Esophagus muscularis mucosa (tissue), 4 donors: ENCODE results near the gene PRR29. TPM values are rescaled to one million over a fixed set of nuclear protein-coding genes. Genes with fewer than 3 reads are reported as not detected.
"Not testable (repeated sequence)": the region's sequence is repeated elsewhere in the genome, so short reads cannot be mapped to it uniquely, and the experiment has no call there.

Source experiments
- DNase-seq: peaks from one replicate; pipeline ENCODE4 v3.0.0-alpha.2; 2017; ENCODE audit errors: extremely low spot score
- H3K27ac ChIP-seq, 4 donors: fragments of 200-600 bp; sonication (generic); replicated peaks in 1 of 4; 1 replicate in 3 of 4; 2 replicates in 1 of 4; pipeline ENCODE4 v1.5.1; 2016 to 2019; ENCODE audit warnings: mild to moderate bottlenecking in 1 of 4
- H3K27me3 ChIP-seq, 4 donors: fragments of 200-600 bp; sonication (generic); one replicate each; pipeline versions ENCODE4 v1.5.1 to v1.6.0; 2016 to 2019
- H3K36me3 ChIP-seq, 4 donors: fragments of 200-600 bp; sonication (generic); one replicate each; pipeline ENCODE4 v1.5.1; 2016 to 2019
- H3K4me1 ChIP-seq, 4 donors: fragments of 200-600 bp; sonication (generic); one replicate each; pipeline ENCODE4 v1.5.1; 2016 to 2019
- H3K4me3 ChIP-seq, 4 donors: fragments of 200-600 bp; sonication (generic); 1 replicate in 2 of 4; 2 replicates in 2 of 4; pipeline ENCODE4 v1.5.1; 2016 to 2019; ENCODE audit warnings: mild to moderate bottlenecking in 4 of 4, moderate library complexity in 1 of 4
- H3K9me3 ChIP-seq, 4 donors: fragments of 200-600 bp; sonication (generic); 1 replicate in 3 of 4; 2 replicates in 1 of 4; pipeline ENCODE4 v1.5.1; 2016 to 2019
- CTCF ChIP-seq, 3 experiments: fragments of 200-600 bp in 2 of 3; fragments of 450-650 bp in 1 of 3; sonication (generic) in 2 of 3; IDR thresholded peaks; one replicate each; pipeline ENCODE4 v1.5.1; 2017 to 2019; ENCODE audit warnings: antibody characterized with exemption in 3 of 3, mild to moderate bottlenecking in 2 of 3, moderate library complexity in 1 of 3
- EP300 ChIP-seq: sonication (generic); formaldehyde crosslinking; IDR thresholded peaks from one replicate; pipeline ENCODE4 v1.6.1; 2017; ENCODE audit warnings: antibody characterized with exemption
- POLR2A ChIP-seq: fragments of 450-650 bp; IDR thresholded peaks from one replicate; pipeline ENCODE4 v1.6.1; 2017; ENCODE audit warnings: antibody characterized with exemption, moderate library complexity, mild to moderate bottlenecking, low read depth
- POLR2AphosphoS5 ChIP-seq, 2 donors: sonication (generic); formaldehyde crosslinking; IDR thresholded peaks; one replicate each; pipeline ENCODE4 v1.6.1; 2017; ENCODE audit warnings: antibody characterized with exemption in 2 of 2
- WGBS: methylation state at CpG from one replicate; pipeline ENCODE4 v1.1.5; 2018; 5-methylcytosine and 5-hydroxymethylcytosine counted together
- intact Hi-C: fragments of 100-400 bp; cut with DNase I; formaldehyde crosslinking; loops from one replicate; pipeline ENCODE4 v1.15.1; 2023
- total RNA-seq, 4 donors: library from RNA; depleted of rRNA; stranded (reverse); fragments of >200 nt; gene quantifications; one replicate each; pipeline versions ENCODE4 v1.1.0 to v1.2.1, GENCODE V29; 2016

PRR29 gene
- total RNA-seq, 4 donors from 2014 or later, result 0.23 to 0.42 (median 0.39) TPM; not detected in 1

- H3K27ac ChIP-seq, result peak overlapping the region; percentile 19 to 71 (median 64)
Observed at GRCh38 chr17:64006361-64007088, 8.4 kb downstream of the PRR29 start.

GRCh38 chr17:64007089-64007837 is 9.1 kb downstream of the PRR29 start:
- DNase-seq, H3K9me3 ChIP-seq, H3K4me3 ChIP-seq, intact Hi-C loops: not testable (repeated sequence)
- 90% methylated on average over 5 of the region's 5 CpGs for WGBS
- Histone ChIP-seq H3K27me3 (peaks cover 0 to 13% (median 0%) of the 10 kb centered on the region in 4 donors), H3K4me1 (peaks cover 28 to 43% (median 35%) of the 10 kb centered on the region in 4 donors), H3K27ac (peak overlapping the region in 3 of 4 donors; percentile 11 to 46 (median 28)), H3K36me3 (peaks cover 0 to 28% (median 5%) of the 10 kb centered on the region in 4 donors)

More at GRCh38 chr17:64006361-64007088, 8.4 kb downstream of the PRR29 start:
- 82% methylated on average over 10 of the region's 13 CpGs for WGBS
- Histone ChIP-seq H3K4me3 (peak overlapping the region; percentile 24 to 42 (median 28)), H3K36me3 (peaks cover 0 to 28% (median 5%) of the 10 kb centered on the region in 4 donors), H3K27me3 (peaks cover 0 to 20% (median 0%) of the 10 kb centered on the region in 4 donors), H3K4me1 (peaks cover 35 to 43% (median 37%) of the 10 kb centered on the region in 4 donors), H3K9me3 (no peaks in the 10 kb centered on the region)
- no peak for TF ChIP-seq EP300
- TF ChIP-seq POLR2AphosphoS5 (IDR thresholded peaks at IDR 0.05), result peak; percentile 67 to 81
- intact Hi-C loops, result no loop called here
- no peak for DNase-seq

GRCh38 chr17:64007838-64008282 is 9.7 kb downstream of the PRR29 start:
- H3K27me3 ChIP-seq, result peaks cover 0 to 9% (median 0%) of the 10 kb centered on the region in 4 donors
- H3K27ac ChIP-seq, result peak overlapping the region in 2 of 4 donors; percentile 28 to 46
- intact Hi-C loops, result no loop called here
- peaks cover 0 to 23% (median 5%) of the 10 kb centered on the region in 4 donors for H3K36me3 ChIP-seq
- no peak for DNase-seq
- no peaks in the 10 kb centered on the region for H3K9me3 ChIP-seq
- H3K4me3 ChIP-seq, result no peak overlapping the region
- TF ChIP-seq EP300 (no peak), POLR2A (no peak), POLR2AphosphoS5 (IDR thresholded peaks at IDR 0.05) (peak in 1 of 2 donors; percentile 41), CTCF (IDR thresholded peaks at IDR 0.05) (no peak)
- 56% methylated on average over 5 of the region's 5 CpGs for WGBS
- peaks cover 26 to 43% (median 32%) of the 10 kb centered on the region in 4 donors for H3K4me1 ChIP-seq

GRCh38 chr17:64008346-64008745 is 10.2 kb downstream of the PRR29 start:
- Histone ChIP-seq H3K36me3 (peaks cover 0 to 18% (median 3%) of the 10 kb centered on the region in 4 donors), H3K4me3 (no peak overlapping the region), H3K27ac (peak overlapping the region in 3 of 4 donors; percentile 6 to 34 (median 33)), H3K27me3 (peaks cover 0 to 10% (median 0%) of the 10 kb centered on the region in 4 donors), H3K4me1 (peaks cover 26 to 43% (median 32%) of the 10 kb centered on the region in 4 donors), H3K9me3 (no peaks in the 10 kb centered on the region)
- 82% methylated on average over 5 of the region's 5 CpGs for WGBS
- intact Hi-C loops, result no loop called here
- no peak for DNase-seq
- TF ChIP-seq POLR2AphosphoS5 (IDR thresholded peaks at IDR 0.05), result no peak
- TF ChIP-seq CTCF (IDR thresholded peaks at IDR 0.05), result no peak
- TF ChIP-seq EP300, result no peak
- no peak for TF ChIP-seq POLR2A

- H3K9me3 ChIP-seq, result no peaks in the 10 kb centered on the region
- H3K27ac ChIP-seq, result peak overlapping the region in 3 of 4 donors; percentile 6 to 34 (median 33)
- peaks cover 0 to 10% (median 0%) of the 10 kb centered on the region in 4 donors for H3K27me3 ChIP-seq
- H3K4me1 ChIP-seq, result peaks cover 26 to 43% (median 32%) of the 10 kb centered on the region in 4 donors
- no peak overlapping the region for H3K4me3 ChIP-seq
- 79% methylated on average over 4 of the region's 4 CpGs for whole genome bisulfite sequencing
- TF ChIP-seq POLR2AphosphoS5 (IDR thresholded peaks at IDR 0.05) (no peak), POLR2A (no peak), CTCF (IDR thresholded peaks at IDR 0.05) (no peak), EP300 (no peak)
- intact Hi-C loops, result no loop called here
- peaks cover 0 to 13% (median 1%) of the 10 kb centered on the region in 4 donors for H3K36me3 ChIP-seq
- no peak for DNase-seq
Observed at GRCh38 chr17:64008830-64009229, 10.7 kb downstream of the PRR29 start.
